MM.1S (cell line): ENCODE results near the gene SLC2A13.
"Not testable (repeated sequence)": the region's sequence is repeated elsewhere in the genome, so short reads cannot be mapped to it uniquely, and the experiment has no call there.

Experiments used
- DNase-seq: peaks from one replicate; pipeline ENCODE4 v3.0.0-alpha.2; 2015
- H2AFZ ChIP-seq: fragments of 300-600 bp; sonication (generic); 2 replicates; pipeline ENCODE4 v1.6.0; 2016; ENCODE audit warnings: antibody characterized with exemption, low read length
- H3F3A ChIP-seq: fragments of 300-600 bp; sonication (generic); 2 replicates; pipeline ENCODE4 v1.6.1; 2016; ENCODE audit warnings: mild to moderate bottlenecking, antibody characterized with exemption, low read length, moderate library complexity, mixed read lengths; ENCODE audit not compliant: insufficient read depth
- H3K27ac ChIP-seq: fragments of 300-600 bp; sonication (generic); 2 replicates; pipeline ENCODE4 v1.5.1; 2016; ENCODE audit warnings: mild to moderate bottlenecking, low read length
- H3K27me3 ChIP-seq: fragments of 300-600 bp; sonication (generic); replicated peaks from 2 replicates; pipeline ENCODE4 v1.6.0; 2016; ENCODE audit warnings: low read length; ENCODE audit not compliant: insufficient read depth
- H3K36me3 ChIP-seq: fragments of 300-600 bp; sonication (generic); replicated peaks from 2 replicates; pipeline ENCODE4 v1.6.1; 2016; ENCODE audit warnings: mild to moderate bottlenecking, low read length, mixed read lengths; ENCODE audit not compliant: insufficient read depth
- H3K4me1 ChIP-seq: fragments of 300-600 bp; sonication (generic); 2 replicates; pipeline ENCODE4 v1.6.1; 2016; ENCODE audit warnings: low read length, mixed read lengths
- H3K4me2 ChIP-seq: fragments of 300-600 bp; sonication (generic); 2 replicates; pipeline ENCODE4 v1.6.0; 2016; ENCODE audit warnings: low read depth, low read length
- H3K4me3 ChIP-seq: fragments of 300-600 bp; sonication (generic); 2 replicates; pipeline ENCODE4 v1.5.1; 2016; ENCODE audit warnings: low read length, mixed read lengths
- H3K79me2 ChIP-seq: fragments of 300-600 bp; sonication (generic); 2 replicates; pipeline ENCODE4 v1.6.1; 2016; ENCODE audit warnings: mixed run types, low read length, mixed read lengths
- H3K9ac ChIP-seq: fragments of 300-600 bp; sonication (generic); 2 replicates; pipeline ENCODE4 v1.6.1; 2016; ENCODE audit warnings: low read length, mixed read lengths
- H3K9me2 ChIP-seq: fragments of 300-600 bp; sonication (generic); replicated peaks from 2 replicates; pipeline ENCODE4 v1.6.1; 2016; ENCODE audit warnings: mild to moderate bottlenecking, low read length, mixed read lengths; ENCODE audit not compliant: insufficient read depth
- H3K9me3 ChIP-seq: fragments of 300-600 bp; sonication (generic); replicated peaks from 2 replicates; pipeline ENCODE4 v1.6.1; 2016; ENCODE audit warnings: mild to moderate bottlenecking, low read length, mixed read lengths; ENCODE audit not compliant: insufficient read depth
- H4K20me1 ChIP-seq: fragments of 300-600 bp; sonication (generic); 2 replicates; pipeline ENCODE4 v1.6.1; 2016; ENCODE audit warnings: mild to moderate bottlenecking, low read length, moderate library complexity, mixed read lengths; ENCODE audit not compliant: insufficient read depth
- CTCF ChIP-seq: fragments of 300-600 bp; sonication (generic); IDR thresholded peaks from 2 replicates; pipeline ENCODE4 v1.5.1; 2016; ENCODE audit warnings: antibody characterized with exemption, low read length, mixed read lengths
- EZH2 ChIP-seq: fragments of 300-600 bp; sonication (generic); optimal IDR thresholded peaks from 2 replicates; pipeline ENCODE3; 2017; ENCODE audit warnings: low read depth, mild to moderate bottlenecking, antibody characterized with exemption, low read length, mixed read lengths
- EZH2phosphoT487 ChIP-seq: fragments of 300-600 bp; sonication (generic); IDR thresholded peaks from 2 replicates; pipeline ENCODE4 v1.6.1; 2018; ENCODE audit warnings: antibody characterized with exemption, low read length

SLC2A13 gene

GRCh38 chr12:39860695-39861094 is 245.2 kb downstream of the SLC2A13 start:
- Histone ChIP-seq H2AFZ (no peak overlapping the region), H3F3A (no peaks in the 10 kb centered on the region), H3K9me2 (no peaks in the 10 kb centered on the region), H3K4me2 (no peak overlapping the region), H3K9ac (no peak overlapping the region), H4K20me1 (no peaks in the 10 kb centered on the region), H3K9me3 (no peaks in the 10 kb centered on the region), H3K4me3 (no peak overlapping the region), H3K27ac (no peak overlapping the region), H3K36me3 (no peaks in the 10 kb centered on the region), H3K27me3 (no peaks in the 10 kb centered on the region), H3K4me1 (no peaks in the 10 kb centered on the region), H3K79me2 (no peaks in the 10 kb centered on the region)
- no peak for DNase-seq
- TF ChIP-seq EZH2phosphoT487 = no peak
- TF ChIP-seq CTCF = no peak
- no peak for TF ChIP-seq EZH2

GRCh38 chr12:39853003-39853402 is 252.9 kb downstream of the SLC2A13 start:
- Histone ChIP-seq H4K20me1 (no peaks in the 10 kb centered on the region), H3K9me2 (no peaks in the 10 kb centered on the region), H3K4me3 (no peak overlapping the region), H2AFZ (no peak overlapping the region), H3K27ac (no peak overlapping the region), H3K27me3 (no peaks in the 10 kb centered on the region), H3K4me2 (no peak overlapping the region), H3K36me3 (no peaks in the 10 kb centered on the region), H3F3A (no peaks in the 10 kb centered on the region), H3K79me2 (no peaks in the 10 kb centered on the region), H3K9ac (no peak overlapping the region), H3K4me1 (no peaks in the 10 kb centered on the region), H3K9me3 (no peaks in the 10 kb centered on the region)
- TF ChIP-seq EZH2phosphoT487 = no peak
- TF ChIP-seq CTCF = no peak
- no peak for TF ChIP-seq EZH2
- DNase-seq = no peak

- no peaks in the 10 kb centered on the region for H3K4me1 ChIP-seq
- no peaks in the 10 kb centered on the region for H3K27me3 ChIP-seq
- no peaks in the 10 kb centered on the region for H3K36me3 ChIP-seq
- H4K20me1 ChIP-seq = no peaks in the 10 kb centered on the region
- TF ChIP-seq CTCF = no peak
- TF ChIP-seq EZH2phosphoT487 = no peak
- no peak for TF ChIP-seq EZH2
- H3K9me2 ChIP-seq = no peaks in the 10 kb centered on the region
- no peak overlapping the region for H3K4me2 ChIP-seq
- no peak overlapping the region for H2AFZ ChIP-seq
- no peak overlapping the region for H3K4me3 ChIP-seq
- H3K9me3 ChIP-seq = no peaks in the 10 kb centered on the region
- no peaks in the 10 kb centered on the region for H3F3A ChIP-seq
- H3K79me2 ChIP-seq = no peaks in the 10 kb centered on the region
- DNase-seq = no peak
- H3K27ac ChIP-seq = no peak overlapping the region
- H3K9ac ChIP-seq = no peak overlapping the region
Observed at GRCh38 chr12:39852346-39852745, 253.5 kb downstream of the SLC2A13 start.

- H3K9me3 ChIP-seq, H3K27me3 ChIP-seq, H3K36me3 ChIP-seq, H3K27ac ChIP-seq, H3K4me3 ChIP-seq, H4K20me1 ChIP-seq, DNase-seq, H3F3A ChIP-seq, H3K4me2 ChIP-seq, H3K9me2 ChIP-seq, H3K9ac ChIP-seq, H2AFZ ChIP-seq, H3K79me2 ChIP-seq, H3K4me1 ChIP-seq: not testable (repeated sequence)
Observed at GRCh38 chr12:39848218-39848617, 257.7 kb downstream of the SLC2A13 start.
